Testis (tissue), 3 donors: Measurements from ENCODE around the gene CNTN6. TPM values are rescaled to one million over a fixed set of nuclear protein-coding genes. Genes with fewer than 3 reads are reported as not detected.

Source experiments
- DNase-seq: peaks from one replicate; pipeline ENCODE4 v3.0.0-alpha.2; 2019
- H3K27ac ChIP-seq, 2 donors: fragments of 200-600 bp; sonication (generic); one replicate each; pipeline ENCODE4 v1.5.1; 2019
- H3K27me3 ChIP-seq: fragments of 200-600 bp; sonication (generic); one replicate; pipeline ENCODE4 v1.5.1; 2019
- H3K36me3 ChIP-seq: fragments of 200-600 bp; sonication (generic); one replicate; pipeline ENCODE4 v1.5.1; 2017; ENCODE audit warnings: low read depth; ENCODE audit errors: missing control alignments
- H3K4me1 ChIP-seq: fragments of 200-600 bp; sonication (generic); one replicate; pipeline ENCODE4 v1.5.1; 2019
- H3K4me3 ChIP-seq, 2 donors: fragments of 200-600 bp; sonication (generic); one replicate each; pipeline ENCODE4 v1.5.1; 2017 to 2019
- H3K9me3 ChIP-seq: fragments of 200-600 bp; sonication (generic); one replicate; pipeline ENCODE4 v1.5.1; 2017
- CTCF ChIP-seq, 3 experiments: fragments of 450-650 bp in 2 of 3; fragments of 200-600 bp in 1 of 3; sonication (generic) in 1 of 3; IDR thresholded peaks; one replicate each; pipeline ENCODE4 v1.5.1; 2016 to 2019; ENCODE audit warnings: antibody characterized with exemption in 3 of 3, mild to moderate bottlenecking in 2 of 3, moderate library complexity in 1 of 3
- POLR2A ChIP-seq: fragments of 450-650 bp; IDR thresholded peaks from one replicate; pipeline ENCODE4 v1.6.1; 2017; ENCODE audit warnings: antibody characterized with exemption, mild to moderate bottlenecking, moderate library complexity
- WGBS, 2 donors: methylation state at CpG; one replicate each; pipeline ENCODE4 v1.1.5; 2018; 5-methylcytosine and 5-hydroxymethylcytosine counted together
- intact Hi-C: fragments of 100-400 bp; cut with DNase I; formaldehyde crosslinking; loops from one replicate; pipeline ENCODE4 v1.15.1; 2023; ENCODE audit warnings: low total_unique reads
- polyA plus RNA-seq: library from polyadenylated mRNA; stranded (reverse); fragments of 350-450 nt; fragmentation: Illumina TruSeq; extraction: RNeasy Lipid Tissue Mini Kit (QIAGEN cat#74804); gene quantifications from one replicate; pipeline ENCODE4 v1.2.3, GENCODE V29; 2014; ENCODE audit warnings: low read depth, low replicate concordance; ENCODE audit not compliant: insufficient read depth
- total RNA-seq, 2 donors: library from RNA; depleted of rRNA; stranded (reverse); fragments of >200 nt; gene quantifications; one replicate each; pipeline ENCODE4 v1.2.3, GENCODE V29; 2016

The CNTN6 gene
- total and polyA plus RNA-seq, 3 donors from 2014 or later = 0.22 to 0.74 (median 0.31) TPM

- DNase-seq = no peak
- Histone ChIP-seq H3K4me1 (no peaks in the 10 kb centered on the region), H3K36me3 (no peaks in the 10 kb centered on the region), H3K27ac (no peak overlapping the region), H3K4me3 (no peak overlapping the region), H3K27me3 (no peaks in the 10 kb centered on the region), H3K9me3 (no peaks in the 10 kb centered on the region)
- 83 to 86% methylated on average over 2 of the region's 2 CpGs for WGBS, 2 donors
- intact Hi-C loops = no loop called here
- TF ChIP-seq POLR2A (no peak), CTCF (IDR thresholded peaks at IDR 0.05) (no peak)
Measured at GRCh38 chr3:1147819-1148218, 55.0 kb downstream of the CNTN6 start.

GRCh38 chr3:1164101-1164500 is 71.3 kb downstream of the CNTN6 start:
- DNase-seq = no peak
- TF ChIP-seq CTCF (IDR thresholded peaks at IDR 0.05) (no peak), POLR2A (no peak)
- no peaks in the 10 kb centered on the region for H3K4me1 ChIP-seq
- no peak overlapping the region for H3K27ac ChIP-seq
- no peak overlapping the region for H3K4me3 ChIP-seq
- H3K27me3 ChIP-seq = no peaks in the 10 kb centered on the region
- H3K36me3 ChIP-seq = no peaks in the 10 kb centered on the region
- 81 to 83% methylated on average over 2 of the region's 2 CpGs for WGBS, 2 donors
- H3K9me3 ChIP-seq = no peaks in the 10 kb centered on the region
- intact Hi-C loops = no loop called here

GRCh38 chr3:1171320-1171719 is 78.5 kb downstream of the CNTN6 start:
- DNase-seq = no peak
- intact Hi-C loops = no loop called here
- no peak for TF ChIP-seq CTCF (IDR thresholded peaks at IDR 0.05)
- H3K27me3 ChIP-seq = no peaks in the 10 kb centered on the region
- 86 to 88% methylated on average over 3 of the region's 3 CpGs for WGBS, 2 donors
- H3K27ac ChIP-seq = no peak overlapping the region
- H3K4me3 ChIP-seq = no peak overlapping the region
- H3K9me3 ChIP-seq = no peaks in the 10 kb centered on the region
- H3K4me1 ChIP-seq = no peaks in the 10 kb centered on the region
- H3K36me3 ChIP-seq = no peaks in the 10 kb centered on the region

GRCh38 chr3:1172644-1173043 is 79.8 kb downstream of the CNTN6 start:
- H3K36me3 ChIP-seq = no peaks in the 10 kb centered on the region
- TF ChIP-seq POLR2A = no peak
- no peak for TF ChIP-seq CTCF (IDR thresholded peaks at IDR 0.05)
- DNase-seq = no peak
- H3K4me3 ChIP-seq = no peak overlapping the region
- no peaks in the 10 kb centered on the region for H3K4me1 ChIP-seq
- intact Hi-C loops = no loop called here
- H3K9me3 ChIP-seq = no peaks in the 10 kb centered on the region
- no peaks in the 10 kb centered on the region for H3K27me3 ChIP-seq
- WGBS, 2 donors = 59 to 71% methylated on average over 2 of the region's 2 CpGs
- H3K27ac ChIP-seq = no peak overlapping the region

GRCh38 chr3:1179146-1179545 is 86.3 kb downstream of the CNTN6 start:
- intact Hi-C loops = no loop called here
- H3K36me3 ChIP-seq = no peaks in the 10 kb centered on the region
- H3K4me1 ChIP-seq = no peaks in the 10 kb centered on the region
- DNase-seq = no peak
- no peaks in the 10 kb centered on the region for H3K9me3 ChIP-seq
- H3K4me3 ChIP-seq = no peak overlapping the region
- no peak for TF ChIP-seq POLR2A
- TF ChIP-seq CTCF (IDR thresholded peaks at IDR 0.05) = no peak
- 22 to 47% methylated on average over 6 of the region's 6 CpGs for WGBS, 2 donors
- H3K27me3 ChIP-seq = no peaks in the 10 kb centered on the region
- no peak overlapping the region for H3K27ac ChIP-seq
